Fibroblast of pulmonary artery (primary cell): ENCODE data around the gene FOXD4L4.
"Not testable (repeated sequence)": the region's sequence is repeated elsewhere in the genome, so short reads cannot be mapped to it uniquely, and the experiment has no call there.

ENCODE experiments used
- DNase-seq: peaks from one replicate; pipeline ENCODE4 v3.0.0-alpha.2; 2010; ENCODE audit warnings: low read depth
- H3K4me3 ChIP-seq: replicated peaks from 2 replicates; pipeline ENCODE4 v1.5.1; 2011; ENCODE audit warnings: low read depth, mild to moderate bottlenecking, control low read depth, low read length, moderate library complexity

The FOXD4L4 gene

DNA sequence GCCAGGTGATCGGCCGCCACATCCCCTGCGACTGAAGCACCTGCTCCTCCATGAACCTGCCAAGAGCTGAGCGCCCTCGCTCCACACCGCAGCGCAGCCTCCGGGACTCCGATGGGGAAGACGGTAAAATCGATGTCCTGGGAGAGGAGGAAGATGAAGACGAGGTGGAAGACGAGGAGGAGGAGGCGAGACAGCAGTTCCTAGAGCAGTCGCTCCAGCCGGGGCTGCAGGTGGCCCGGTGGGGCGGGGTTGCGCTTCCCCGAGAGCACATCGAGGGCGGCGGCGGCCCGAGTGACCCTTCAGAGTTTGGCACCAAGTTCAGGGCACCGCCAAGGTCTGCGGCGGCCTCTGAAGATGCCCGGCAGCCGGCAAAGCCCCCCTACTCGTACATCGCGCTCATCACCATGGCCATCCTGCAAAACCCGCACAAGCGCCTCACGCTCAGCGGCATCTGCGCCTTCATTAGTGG lies at the start of gene FOXD4L4:
Gene FOXD4L4 (plus strand): TSS at position 51 of the 469 bp plus-strand sequence. CDS start 0 bp downstream, at position 51.
- H3K4me3 ChIP-seq, DNase-seq: not testable (repeated sequence)

DNA sequence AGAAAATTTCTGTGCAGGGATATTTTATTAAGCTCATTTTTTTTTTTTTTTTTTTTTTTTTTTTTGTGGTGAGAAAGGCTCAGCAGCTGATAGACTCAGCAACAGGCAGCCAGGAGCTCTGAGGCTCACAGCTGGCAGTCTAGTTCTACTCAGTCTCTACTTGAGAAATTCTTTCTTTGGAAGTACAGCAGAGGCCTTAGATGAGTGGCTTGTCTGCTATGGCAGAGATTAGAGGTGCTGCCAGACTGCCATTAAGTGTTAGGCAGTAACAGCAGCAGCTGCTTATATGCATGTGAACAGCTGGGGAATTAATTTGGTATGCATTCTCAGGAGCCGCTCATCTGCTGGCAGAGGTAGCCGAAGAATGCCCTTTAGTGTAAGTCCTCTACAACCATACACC lies 33.4 kb upstream of the FOXD4L4 start:
- DNase-seq, H3K4me3 ChIP-seq: not testable (repeated sequence)

DNA sequence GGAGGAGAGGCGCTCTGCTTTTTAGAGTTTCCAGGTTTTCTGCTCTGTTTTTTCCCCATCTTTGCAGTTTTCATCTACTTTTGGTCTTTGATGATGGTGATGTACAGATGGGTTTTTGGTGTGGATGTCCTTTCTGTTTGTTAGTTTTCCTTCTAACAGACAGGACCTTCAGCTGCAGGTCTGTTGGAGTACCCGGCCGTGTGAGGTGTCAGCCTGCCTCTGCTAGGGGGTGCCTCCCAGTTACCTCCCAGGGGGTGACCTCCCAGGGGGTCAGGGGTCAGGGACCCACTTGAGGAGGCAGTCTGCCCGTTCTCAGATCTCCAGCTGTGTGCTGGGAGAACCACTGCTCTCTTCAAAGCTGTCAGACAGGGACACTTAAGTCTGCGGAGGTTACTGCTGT lies 22.5 kb upstream of the FOXD4L4 start:
- not testable (repeated sequence) for DNase-seq, H3K4me3 ChIP-seq

DNA sequence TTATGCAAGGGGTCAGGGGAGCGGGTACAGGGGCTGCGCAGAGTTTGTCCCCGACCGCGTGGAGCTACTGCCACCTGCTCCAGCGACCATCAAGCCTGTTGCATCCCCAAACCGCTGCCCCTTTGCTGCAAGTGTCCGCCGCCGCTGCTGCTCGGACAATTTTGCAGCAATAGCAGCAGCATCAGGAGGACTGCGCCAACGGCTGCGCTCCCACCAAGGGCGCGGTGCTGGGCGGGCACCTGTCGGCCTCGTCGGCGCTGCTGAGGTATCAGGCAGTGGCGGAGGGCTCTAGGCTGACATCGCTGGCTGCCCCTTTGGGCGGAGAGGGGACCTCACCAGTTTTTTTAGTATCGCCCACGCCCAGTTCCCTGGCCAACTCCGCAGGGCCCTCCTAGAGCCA lies 1.2 kb downstream of the FOXD4L4 start:
- not testable (repeated sequence) for DNase-seq, H3K4me3 ChIP-seq
